ENCODE results near the gene PAX4.
A peak's percentile ranks its signal among the peaks of the same experiment; 100 is the strongest.

PAX4 gene

GRCh38 chr7:127618042-127618441 lies at the start of gene PAX4:
TSS of gene PAX4 (minus strand) at chr7:127618142. CDS start at chr7:127615928, 2,214 bp downstream.
- DNase-seq (ENCODE audit: insufficient read length, low spot score) (no peak), FAIRE-seq (no peak)
- no peak for TF ChIP-seq POLR2A (IDR thresholded peaks at IDR 0.05; ENCODE audit: low read depth, low read length)

GRCh38 chr7:127667017-127667670 lies 49.2 kb upstream of the PAX4 start:
- no peak for FAIRE-seq
- TF ChIP-seq POLR2A (IDR thresholded peaks at IDR 0.05; ENCODE audit: low read depth, low read length), result no peak
- DNase-seq (ENCODE audit: insufficient read length, low spot score), result peak; percentile 24

GRCh38 chr7:127666602-127667001 lies 48.7 kb upstream of the PAX4 start:
- FAIRE-seq, result no peak
- no peak for TF ChIP-seq POLR2A (IDR thresholded peaks at IDR 0.05; ENCODE audit: low read depth, low read length)

GRCh38 chr7:127665922-127666321 lies 48.0 kb upstream of the PAX4 start:
- TF ChIP-seq POLR2A (IDR thresholded peaks at IDR 0.05; ENCODE audit: low read depth, low read length), result no peak
- FAIRE-seq, result no peak
- no peak for DNase-seq (ENCODE audit: insufficient read length, low spot score)

More at GRCh38 chr7:127666602-127667001, 48.7 kb upstream of the PAX4 start:
- DNase-seq (ENCODE audit: insufficient read length, low spot score), result no peak

- FAIRE-seq (no peak), DNase-seq (ENCODE audit: insufficient read length, low spot score) (no peak)
- no peak for TF ChIP-seq POLR2A (IDR thresholded peaks at IDR 0.05; ENCODE audit: low read depth, low read length)
Measured at GRCh38 chr7:127658970-127659630, 41.2 kb upstream of the PAX4 start.

GRCh38 chr7:127657500-127657899 lies 39.6 kb upstream of the PAX4 start:
- no peak for FAIRE-seq
- TF ChIP-seq POLR2A (IDR thresholded peaks at IDR 0.05; ENCODE audit: low read depth, low read length), result no peak
- DNase-seq (ENCODE audit: insufficient read length, low spot score), result no peak

- FAIRE-seq (no peak), DNase-seq (ENCODE audit: insufficient read length, low spot score) (no peak)
- no peak for TF ChIP-seq POLR2A (IDR thresholded peaks at IDR 0.05; ENCODE audit: low read depth, low read length)
Measured at GRCh38 chr7:127655720-127656119, 37.8 kb upstream of the PAX4 start.

GRCh38 chr7:127654404-127655394 lies 36.8 kb upstream of the PAX4 start:
- no peak for FAIRE-seq

GRCh38 chr7:127653396-127653795 lies 35.5 kb upstream of the PAX4 start:
- DNase-seq (ENCODE audit: insufficient read length, low spot score) (no peak), FAIRE-seq (no peak)
- TF ChIP-seq POLR2A (IDR thresholded peaks at IDR 0.05; ENCODE audit: low read depth, low read length), result no peak

More at GRCh38 chr7:127654404-127655394, 36.8 kb upstream of the PAX4 start:
- DNase-seq (ENCODE audit: insufficient read length, low spot score), result no peak
- no peak for TF ChIP-seq POLR2A (IDR thresholded peaks at IDR 0.05; ENCODE audit: low read depth, low read length)

- DNase-seq (ENCODE audit: insufficient read length, low spot score), result no peak
- no peak for FAIRE-seq
- no peak for TF ChIP-seq POLR2A (IDR thresholded peaks at IDR 0.05; ENCODE audit: low read depth, low read length)
Measured at GRCh38 chr7:127652333-127653248, 34.6 kb upstream of the PAX4 start.

GRCh38 chr7:127651556-127652332 lies 33.8 kb upstream of the PAX4 start, which contains the start of gene SND1:
TSS of gene SND1 (plus strand) at chr7:127652194. CDS start at chr7:127652374, 180 bp downstream.
- TF ChIP-seq POLR2A (IDR thresholded peaks at IDR 0.05; ENCODE audit: low read depth, low read length), result peak; percentile 98
- FAIRE-seq, result no peak
- DNase-seq (ENCODE audit: insufficient read length, low spot score), result peak; percentile 86

- no peak for FAIRE-seq
- no peak for DNase-seq (ENCODE audit: insufficient read length, low spot score)
- no peak for TF ChIP-seq POLR2A (IDR thresholded peaks at IDR 0.05; ENCODE audit: low read depth, low read length)
Measured at GRCh38 chr7:127650847-127651555, 33.1 kb upstream of the PAX4 start.
